DMS114 treated with DMSO at 0.1 percent for 48 hours (cell line): Measurements from ENCODE around the gene TSPAN2.

Source experiments
- DNase-seq: peaks from one replicate; lab custom pipeline; 2025; ENCODE audit not compliant: unreplicated experiment; lab: John Stamatoyannopoulos, UW

The TSPAN2 gene

DNA sequence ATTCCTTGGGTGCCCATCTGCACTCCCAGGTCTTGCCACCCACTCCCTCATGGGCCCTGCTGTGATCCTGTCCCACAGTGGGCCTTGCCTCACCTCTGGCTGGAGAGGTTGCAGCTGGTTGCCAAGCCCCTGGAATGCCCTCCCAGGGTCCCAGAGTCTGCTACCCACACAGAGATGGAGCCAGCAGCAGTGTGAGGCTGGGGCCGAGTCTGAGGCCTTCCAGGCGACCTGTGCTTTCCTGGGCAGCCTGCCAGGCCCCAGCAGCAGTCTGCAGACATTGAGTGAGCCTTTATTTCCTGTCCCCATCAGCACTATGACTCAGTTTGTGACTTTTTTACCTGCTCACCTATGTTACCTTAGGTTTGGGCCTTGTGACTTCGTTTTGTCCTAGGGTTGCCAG, 25.0 kb upstream of the TSPAN2 start:
- no peak for DNase-seq

DNA sequence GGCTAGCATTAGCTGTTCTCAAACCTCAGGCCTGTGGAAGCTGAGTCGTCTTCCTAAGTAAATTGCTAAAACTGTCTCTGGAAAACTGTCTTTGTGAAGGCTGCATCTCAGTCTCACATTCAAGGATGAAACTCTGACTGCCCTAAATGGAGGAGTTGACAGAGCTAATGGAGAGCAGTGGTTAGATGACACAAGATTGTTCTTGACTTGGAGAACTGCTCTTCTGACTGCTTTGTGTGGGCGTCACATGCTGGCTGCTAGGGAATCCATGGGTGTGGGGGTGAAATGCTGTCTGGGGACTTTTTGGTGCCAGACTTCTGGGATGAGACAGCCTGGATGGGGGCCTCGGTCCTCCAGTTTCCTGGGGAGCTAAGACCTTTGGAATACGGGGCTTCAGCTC, 24.5 kb upstream of the TSPAN2 start:
- no peak for DNase-seq

DNA sequence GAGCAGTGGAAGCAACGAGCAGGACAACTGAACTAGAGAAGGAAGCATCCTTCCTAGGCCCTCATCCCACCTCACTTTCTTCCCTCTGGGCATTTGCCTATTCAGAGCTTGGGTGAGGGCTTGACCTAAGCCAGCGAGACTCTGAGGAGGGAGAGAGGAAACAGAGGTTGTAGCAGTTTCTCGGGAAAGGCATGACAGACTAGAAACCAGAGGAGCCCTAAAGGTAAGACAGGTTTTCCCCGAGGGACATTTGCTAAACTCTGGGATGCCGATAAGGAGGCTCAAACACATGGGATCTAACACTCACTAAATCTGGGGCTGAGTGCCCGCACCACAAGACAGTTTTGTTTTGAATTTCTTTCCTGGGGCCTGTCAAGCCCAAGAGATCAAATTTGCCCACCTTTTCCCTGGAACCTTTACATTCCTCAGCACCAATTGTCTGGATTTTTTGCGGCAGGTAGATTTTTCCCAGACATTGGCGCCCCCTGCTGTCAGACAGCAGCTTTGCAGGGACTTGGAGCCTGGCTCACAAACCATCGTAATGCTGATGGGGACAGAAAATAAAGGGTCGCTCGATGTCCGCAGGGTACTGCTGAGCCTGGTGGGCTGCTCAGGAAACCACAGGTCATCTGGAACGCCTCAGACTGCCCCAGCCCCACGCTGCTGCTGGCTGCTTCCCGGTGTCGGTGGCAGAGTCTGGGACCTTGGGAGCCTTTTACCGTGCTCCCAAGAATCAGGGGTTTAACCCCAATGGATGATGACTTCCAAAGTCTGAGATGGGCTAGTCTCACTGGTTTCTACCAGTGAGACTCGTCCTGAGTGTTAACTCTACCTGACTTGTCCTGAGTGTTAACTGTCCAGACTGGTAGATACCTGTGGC, 23.4 kb upstream of the TSPAN2 start:
- no peak for DNase-seq

DNA sequence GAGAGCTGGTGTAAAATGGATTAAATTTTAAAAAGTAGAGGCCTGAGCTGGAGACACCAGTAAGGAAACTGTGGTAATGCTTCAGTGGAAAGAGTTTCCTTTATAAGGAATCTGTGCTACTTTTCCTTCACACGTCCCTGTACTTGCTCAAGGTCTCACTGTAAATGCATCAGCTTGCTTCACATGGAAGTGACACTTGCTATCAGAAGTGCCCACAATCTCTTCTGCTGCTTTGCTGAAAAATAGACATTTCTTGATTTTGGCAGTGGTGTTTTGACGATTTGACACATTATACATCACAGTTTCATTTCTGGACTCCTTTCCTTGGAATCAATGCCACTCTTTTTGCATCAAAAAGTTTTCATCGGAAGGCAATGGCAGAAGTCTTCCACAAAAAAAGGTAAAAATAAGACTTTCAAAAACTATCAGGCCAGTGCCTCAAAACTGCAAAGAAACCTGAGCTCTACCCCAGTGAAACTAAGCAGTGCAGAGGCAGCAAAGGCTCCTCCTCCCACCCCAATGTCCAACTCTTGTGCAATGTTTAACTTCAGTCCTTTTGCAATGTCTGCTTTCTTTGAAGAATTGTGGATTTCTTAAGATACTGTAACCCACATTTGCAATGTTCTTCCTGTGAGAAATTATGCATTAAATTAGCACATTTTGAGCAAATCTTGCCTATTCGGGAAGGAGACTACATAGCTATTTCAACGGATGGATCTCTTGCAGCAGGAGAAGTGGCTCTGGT, 18.4 kb upstream of the TSPAN2 start:
- DNase-seq = no peak

- DNase-seq = no peak
Measured at GRCh38 chr1:115105831-115106230, 16.5 kb upstream of the TSPAN2 start.

- DNase-seq = no peak
Measured at GRCh38 chr1:115099693-115100050, 10.4 kb upstream of the TSPAN2 start.

GRCh38 chr1:115098979-115099692, 9.8 kb upstream of the TSPAN2 start:
- DNase-seq = no peak

- no peak for DNase-seq
Measured at GRCh38 chr1:115092175-115092574, 2.9 kb upstream of the TSPAN2 start.

- no peak for DNase-seq
Measured at GRCh38 chr1:115091572-115091971, 2.3 kb upstream of the TSPAN2 start.

- no peak for DNase-seq
Measured at GRCh38 chr1:115090956-115091355, 1.7 kb upstream of the TSPAN2 start.

GRCh38 chr1:115090540-115090939, 1.2 kb upstream of the TSPAN2 start:
- no peak for DNase-seq

DNA sequence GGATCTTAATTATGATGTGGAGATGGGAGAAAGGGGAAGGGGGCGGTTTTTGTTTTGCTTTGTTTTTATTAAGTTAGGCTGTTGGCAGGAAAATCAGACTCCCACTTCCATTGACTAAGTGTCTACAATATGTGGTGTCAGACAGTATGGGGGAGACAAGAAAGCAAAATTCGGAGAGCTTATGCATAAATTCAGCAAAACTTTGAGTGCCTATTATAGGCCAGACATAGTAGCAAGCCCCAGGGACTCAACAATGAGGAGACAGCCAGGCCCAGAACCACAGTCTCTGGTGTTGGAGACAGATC, 835 bp upstream of the TSPAN2 start:
- DNase-seq = no peak

- no peak for DNase-seq
Measured at GRCh38 chr1:115088871-115089419, 358 bp downstream of the TSPAN2 start.

- DNase-seq = no peak
Measured at GRCh38 chr1:115088115-115088778, 1.1 kb downstream of the TSPAN2 start.

DNA sequence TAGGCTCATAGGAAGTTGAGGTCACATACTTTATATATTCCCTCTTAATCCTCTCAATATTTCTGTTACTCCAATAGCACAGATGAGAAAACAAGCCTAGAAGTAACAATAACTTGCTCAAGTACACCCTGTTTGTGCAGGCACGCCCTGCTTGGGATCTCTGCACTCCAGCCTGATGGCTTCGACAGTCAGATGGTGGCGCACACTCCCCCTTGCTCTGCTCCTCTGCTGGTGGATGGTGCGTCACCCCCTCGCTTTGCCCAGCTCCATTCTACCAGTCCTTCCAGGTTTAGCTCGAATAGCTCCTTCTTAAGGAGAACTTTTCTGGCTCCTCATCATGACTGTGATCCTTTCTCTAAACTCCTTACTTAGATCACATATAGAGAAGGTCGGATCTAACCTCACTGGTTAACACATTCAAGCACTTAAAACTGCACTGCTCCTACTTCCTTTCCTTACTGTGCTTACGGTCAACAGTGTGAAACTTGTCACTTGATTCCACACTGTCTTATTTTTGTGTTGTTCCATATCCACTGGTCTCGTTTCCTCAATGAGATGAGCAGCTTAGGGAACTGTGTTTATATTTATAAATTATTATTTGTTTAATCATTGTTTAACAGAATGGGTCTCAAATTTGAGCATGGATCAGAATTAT, 3.0 kb downstream of the TSPAN2 start:
- no peak for DNase-seq

- no peak for DNase-seq
Measured at GRCh38 chr1:115084902-115085511, 4.3 kb downstream of the TSPAN2 start.

DNA sequence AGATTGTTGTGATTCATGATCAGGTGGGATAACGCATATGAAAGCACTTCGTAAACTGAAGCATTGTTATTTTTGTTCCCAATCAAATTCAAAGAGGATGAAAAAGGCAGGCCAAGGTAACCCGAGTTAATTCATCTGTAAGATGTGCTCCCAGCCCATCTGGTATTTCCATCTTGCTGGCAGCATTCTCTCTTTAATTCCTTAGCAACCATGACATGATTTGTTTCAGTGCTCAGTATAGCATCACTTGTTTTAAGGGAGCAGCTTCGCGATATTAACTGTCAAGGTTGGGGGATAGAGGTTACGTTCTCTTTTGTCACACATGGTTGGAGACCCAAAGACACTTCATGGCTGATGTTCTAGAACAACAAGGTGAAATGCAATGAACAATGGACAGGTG, 6.4 kb downstream of the TSPAN2 start:
- no peak for DNase-seq

DNA sequence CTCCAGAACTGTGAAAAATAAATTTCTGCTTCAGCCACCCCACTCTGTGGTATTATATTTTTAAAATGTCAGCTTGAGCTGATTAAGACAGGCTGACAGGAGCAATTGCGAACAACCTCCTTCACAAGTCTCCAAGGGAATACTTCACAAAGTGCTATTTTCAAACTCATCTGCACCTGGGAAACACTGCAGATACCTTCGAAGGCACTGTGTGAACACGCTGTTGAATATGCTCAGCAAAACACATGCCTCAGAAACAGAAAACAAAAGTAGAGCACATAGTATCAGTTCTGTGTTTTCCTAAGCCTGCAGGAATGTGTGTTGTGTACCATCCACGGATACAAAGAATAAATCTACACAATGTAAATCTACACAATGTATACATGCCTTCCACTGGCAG, 10.6 kb downstream of the TSPAN2 start:
- DNase-seq = no peak

- DNase-seq = no peak
Measured at GRCh38 chr1:115077984-115078330, 11.3 kb downstream of the TSPAN2 start.

DNA sequence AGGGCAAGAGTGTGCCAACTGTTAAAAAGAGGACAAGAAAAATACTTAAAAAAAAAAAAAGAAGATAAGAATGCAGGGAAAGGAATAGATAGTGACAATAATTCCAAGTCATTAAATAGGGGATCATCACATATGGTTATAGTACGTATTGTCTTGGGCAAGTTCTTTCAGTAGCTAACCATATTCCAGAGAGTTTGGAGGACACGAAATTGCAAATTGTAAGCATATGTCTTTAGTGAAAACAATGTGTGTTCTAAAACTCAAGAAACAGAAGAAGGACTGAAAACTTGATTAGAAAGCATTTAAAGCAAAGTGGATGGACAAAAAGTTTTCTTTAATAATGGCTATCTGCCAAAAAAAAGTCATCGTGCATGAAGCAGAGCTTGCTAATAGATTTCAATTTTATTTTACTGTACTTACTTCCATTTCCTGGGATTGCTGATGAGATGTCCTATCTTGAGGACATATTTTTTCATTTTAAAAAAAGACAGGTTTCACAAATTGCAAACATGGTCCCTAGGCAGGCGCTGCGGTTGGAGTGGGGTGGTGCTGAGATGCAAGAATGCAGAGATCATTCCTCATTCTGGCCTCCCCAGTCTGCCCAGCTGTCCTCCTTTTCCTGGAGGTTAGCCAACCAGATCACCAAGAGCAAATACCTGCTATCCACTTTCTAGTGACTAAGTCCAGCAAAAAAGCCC, 11.9 kb downstream of the TSPAN2 start:
- DNase-seq = no peak
